LNCaP clone FGC (cell line): ENCODE results near the gene WDR7.

Source experiments
- DNase-seq: peaks from one replicate; pipeline ENCODE4 v3.0.0-alpha.2; 2011; ENCODE audit warnings: low read depth
- H3K4me3 ChIP-seq: 2 replicates; pipeline ENCODE4 v1.5.1; 2011; ENCODE audit warnings: mild to moderate bottlenecking, low read depth, low read length, control low read depth
- TF ChIP-seq, protein P1 (sequence below): IDR thresholded peaks from 2 replicates; pipeline ENCODE4 v1.5.1; 2012; ENCODE audit warnings: mild to moderate bottlenecking; ENCODE audit not compliant: control insufficient read depth, insufficient read depth; ENCODE audit errors: extremely low read depth

Gene WDR7

DNA sequence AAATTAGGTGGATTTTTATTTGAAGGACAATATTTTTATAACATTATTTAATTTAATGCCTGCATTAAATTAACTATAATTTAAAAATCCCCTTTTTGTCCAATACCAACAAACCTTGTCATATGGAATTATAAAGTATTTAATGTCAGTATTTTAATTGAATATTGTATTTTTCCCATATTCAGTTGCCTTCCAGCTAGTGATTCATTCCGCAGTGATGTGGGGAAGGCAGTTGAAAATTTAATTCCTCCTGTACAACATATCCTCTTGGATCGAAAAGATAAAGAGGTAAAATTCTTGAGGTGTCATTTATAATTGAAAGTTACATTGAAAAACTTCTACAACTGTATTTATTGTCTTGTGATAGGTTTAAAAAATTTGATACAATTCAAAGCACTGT lies 40.4 kb downstream of the WDR7 start:
- no peak for DNase-seq
- TF ChIP-seq, protein P1, sequence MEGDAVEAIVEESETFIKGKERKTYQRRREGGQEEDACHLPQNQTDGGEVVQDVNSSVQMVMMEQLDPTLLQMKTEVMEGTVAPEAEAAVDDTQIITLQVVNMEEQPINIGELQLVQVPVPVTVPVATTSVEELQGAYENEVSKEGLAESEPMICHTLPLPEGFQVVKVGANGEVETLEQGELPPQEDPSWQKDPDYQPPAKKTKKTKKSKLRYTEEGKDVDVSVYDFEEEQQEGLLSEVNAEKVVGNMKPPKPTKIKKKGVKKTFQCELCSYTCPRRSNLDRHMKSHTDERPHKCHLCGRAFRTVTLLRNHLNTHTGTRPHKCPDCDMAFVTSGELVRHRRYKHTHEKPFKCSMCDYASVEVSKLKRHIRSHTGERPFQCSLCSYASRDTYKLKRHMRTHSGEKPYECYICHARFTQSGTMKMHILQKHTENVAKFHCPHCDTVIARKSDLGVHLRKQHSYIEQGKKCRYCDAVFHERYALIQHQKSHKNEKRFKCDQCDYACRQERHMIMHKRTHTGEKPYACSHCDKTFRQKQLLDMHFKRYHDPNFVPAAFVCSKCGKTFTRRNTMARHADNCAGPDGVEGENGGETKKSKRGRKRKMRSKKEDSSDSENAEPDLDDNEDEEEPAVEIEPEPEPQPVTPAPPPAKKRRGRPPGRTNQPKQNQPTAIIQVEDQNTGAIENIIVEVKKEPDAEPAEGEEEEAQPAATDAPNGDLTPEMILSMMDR, result no peak

DNA sequence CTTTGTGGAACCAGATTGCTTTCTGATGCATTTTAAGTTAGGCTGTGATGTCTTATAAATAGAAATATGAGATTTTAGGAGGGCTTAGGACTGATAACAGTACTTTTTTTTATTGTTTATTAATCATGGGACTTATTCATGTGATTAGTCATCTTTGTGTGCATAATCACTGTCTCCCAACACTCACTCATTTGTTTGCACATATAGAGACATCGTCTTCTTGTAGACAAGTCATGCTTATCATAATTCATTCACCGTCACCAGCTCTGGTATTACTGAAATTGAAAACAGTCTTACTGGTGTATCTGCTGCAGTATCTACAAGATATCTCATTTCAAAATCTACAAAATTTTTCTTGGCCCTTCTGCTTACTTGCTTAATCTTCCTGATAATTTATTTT lies 45.8 kb downstream of the WDR7 start:
- no peak for DNase-seq
- TF ChIP-seq, protein P1, result no peak
- H3K4me3 ChIP-seq, result no peak overlapping the region

More for the DNA sequence above, 40.4 kb downstream of the WDR7 start:
- H3K4me3 ChIP-seq, result no peak overlapping the region

DNA sequence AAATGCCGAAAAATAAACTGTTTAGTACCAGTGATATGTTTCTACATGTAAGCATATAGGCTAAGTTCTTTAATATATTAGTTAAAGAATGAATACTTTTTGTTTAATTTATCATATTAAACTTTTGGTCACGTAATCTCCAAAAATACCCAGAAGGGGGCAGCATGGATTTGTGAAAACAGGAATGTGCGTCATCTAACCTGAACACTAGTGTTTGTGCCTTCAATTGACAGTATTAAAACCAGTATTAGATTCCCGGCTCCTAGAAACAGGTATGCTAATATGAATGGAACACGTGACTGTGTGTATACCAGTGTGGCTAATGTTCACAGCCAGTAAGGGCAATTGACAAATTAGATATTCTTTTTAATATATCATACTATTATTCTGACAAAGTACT lies 51.8 kb downstream of the WDR7 start:
- TF ChIP-seq, protein P1, result peak; percentile 59
- DNase-seq, result peak; percentile 70
- no peak overlapping the region for H3K4me3 ChIP-seq

DNA sequence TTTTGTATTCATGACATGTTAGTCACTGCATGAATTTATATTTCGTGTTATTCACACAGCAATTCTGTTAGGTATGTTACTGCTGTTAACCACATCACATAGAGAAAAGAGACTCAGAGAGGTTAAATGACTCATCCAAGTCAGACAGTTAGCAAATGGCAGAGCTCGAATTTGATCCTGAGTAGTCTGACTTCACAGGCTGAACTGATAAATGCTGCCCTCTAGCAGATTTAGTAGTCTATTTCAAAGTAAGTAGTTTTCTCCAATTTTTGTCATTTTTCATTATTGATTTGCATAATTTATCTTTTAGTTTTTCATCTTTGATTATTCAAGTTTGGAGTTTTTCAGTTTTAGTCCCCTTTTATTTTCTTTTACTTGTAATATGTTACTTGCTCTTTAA lies 58.3 kb downstream of the WDR7 start:
- DNase-seq, result no peak
- TF ChIP-seq, protein P1, result peak; percentile 25; the same call in 1 of the 2 replicates
- no peak overlapping the region for H3K4me3 ChIP-seq

DNA sequence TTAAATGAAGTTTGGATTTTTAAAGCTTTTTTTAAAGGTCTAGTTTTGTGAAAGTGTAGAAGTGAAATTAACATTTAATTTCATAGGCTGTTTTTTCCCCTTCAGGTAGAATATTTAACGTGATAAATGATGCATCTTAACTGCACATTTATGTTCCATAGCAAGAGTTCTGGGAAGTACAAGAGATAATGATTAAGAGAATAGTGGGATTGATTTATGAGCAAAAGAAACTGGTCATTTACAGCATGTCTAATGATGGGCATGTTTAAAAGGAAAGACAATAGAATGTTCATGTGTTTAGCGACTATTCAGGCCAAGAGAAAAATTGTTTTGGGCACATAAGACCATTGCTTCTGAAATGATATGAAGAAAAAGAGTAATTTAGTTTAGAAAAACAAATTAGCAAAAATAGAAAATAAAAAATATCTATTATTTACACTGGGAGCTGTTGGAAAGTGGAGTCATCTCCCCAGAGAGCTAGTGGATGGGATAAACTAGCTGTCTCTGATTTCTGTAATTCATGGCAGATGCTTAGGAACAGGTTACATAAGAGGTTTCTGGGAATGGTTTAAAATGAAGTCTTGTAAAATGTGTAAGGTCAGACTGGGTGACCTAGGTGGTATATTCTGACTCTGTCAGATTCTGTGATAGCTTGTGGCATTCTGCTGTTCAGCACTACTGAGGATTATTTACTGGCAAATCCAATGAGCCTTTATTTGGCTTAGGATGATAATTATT lies 60.7 kb downstream of the WDR7 start:
- no peak overlapping the region for H3K4me3 ChIP-seq
- TF ChIP-seq, protein P1, result no peak
- DNase-seq, result no peak

DNA sequence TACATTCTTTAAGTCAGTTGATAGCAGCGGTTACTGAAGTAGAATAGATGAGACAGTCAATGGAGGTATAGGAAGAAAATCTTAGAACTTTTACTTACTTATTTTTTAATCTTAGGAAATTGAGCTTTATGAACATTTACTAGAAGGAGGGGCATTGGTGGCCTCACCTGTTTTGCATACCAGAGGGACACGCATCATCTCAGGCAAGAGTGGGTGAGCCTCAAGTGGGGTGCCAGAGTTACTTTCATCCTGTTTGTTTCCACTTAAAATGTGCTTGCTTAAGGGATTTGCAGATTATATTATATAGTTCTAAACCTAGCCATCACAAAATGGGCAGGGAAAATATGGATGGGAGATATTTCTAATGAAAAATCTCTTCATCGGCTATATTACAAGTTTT lies 61.6 kb downstream of the WDR7 start:
- TF ChIP-seq, protein P1, result no peak
- no peak overlapping the region for H3K4me3 ChIP-seq
- DNase-seq, result no peak

DNA sequence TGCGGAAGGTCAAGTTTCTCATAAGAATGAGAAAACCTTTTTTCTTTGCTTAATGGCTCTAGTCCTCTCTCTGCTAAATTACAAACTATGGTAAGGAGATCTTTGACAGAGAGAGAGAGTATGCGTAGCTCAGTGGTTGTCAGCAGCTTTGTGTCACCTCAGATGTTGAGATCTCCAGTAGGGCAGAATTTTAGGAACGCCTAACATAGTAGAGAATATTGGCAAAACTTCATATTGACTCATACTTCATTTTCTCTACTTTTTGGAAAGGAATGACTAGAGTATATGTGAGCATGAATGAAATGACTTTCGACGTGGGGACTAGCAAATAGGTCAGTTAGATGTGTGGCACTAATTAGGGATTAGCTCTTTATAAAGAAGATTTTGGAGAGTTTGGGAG lies 64.0 kb downstream of the WDR7 start:
- DNase-seq, result no peak
- TF ChIP-seq, protein P1, result no peak
- no peak overlapping the region for H3K4me3 ChIP-seq
